Ascending aorta (tissue), 2 donors: ENCODE data around the gene FRMPD4. TPM values are rescaled to one million over a fixed set of nuclear protein-coding genes. Genes with fewer than 3 reads are reported as not detected.

ENCODE experiments used
- DNase-seq, 2 donors: peaks; one replicate each; pipeline ENCODE4 v3.0.0-alpha.2; 2019; ENCODE audit warnings: low spot score in 2 of 2
- H3K27ac ChIP-seq, 2 donors: fragments of 200-600 bp; sonication (generic); one replicate each; pipeline ENCODE4 v1.5.1; 2016 to 2017; ENCODE audit warnings: mild to moderate bottlenecking in 1 of 2
- H3K27me3 ChIP-seq: fragments of 200-600 bp; sonication (generic); one replicate; pipeline ENCODE4 v1.5.1; 2017
- H3K36me3 ChIP-seq, 2 donors: fragments of 200-600 bp; sonication (generic); one replicate each; pipeline ENCODE4 v1.5.1; 2016
- H3K4me1 ChIP-seq, 2 donors: fragments of 200-600 bp; sonication (generic); one replicate each; pipeline ENCODE4 v1.5.1; 2016 to 2017; ENCODE audit warnings: mild to moderate bottlenecking in 1 of 2
- H3K4me3 ChIP-seq, 2 donors: fragments of 200-600 bp; sonication (generic); one replicate each; pipeline ENCODE4 v1.5.1; 2016 to 2017; ENCODE audit warnings: mild to moderate bottlenecking in 1 of 2
- H3K9me3 ChIP-seq, 2 donors: fragments of 200-600 bp; sonication (generic); one replicate each; pipeline ENCODE4 v1.5.1; 2016
- CTCF ChIP-seq, 3 experiments: fragments of 200-600 bp in 2 of 3; fragments of 450-650 bp in 1 of 3; sonication (generic) in 2 of 3; IDR thresholded peaks; one replicate each; pipeline ENCODE4 v1.5.1; 2016 to 2019; ENCODE audit warnings: antibody characterized with exemption in 3 of 3, mild to moderate bottlenecking in 1 of 3, moderate library complexity in 1 of 3
- intact Hi-C: fragments of 100-400 bp; cut with DNase I; formaldehyde crosslinking; loops from one replicate; pipeline ENCODE4 v1.15.1; 2023
- total RNA-seq: library from RNA; depleted of rRNA; stranded (reverse); fragments of >200 nt; gene quantifications from one replicate; pipeline ENCODE4 v1.1.0, GENCODE V29; 2016

Gene FRMPD4
- total RNA-seq, 1 donor from 2014 or later = not detected

GRCh38 chrX:12690646-12691045, 552.4 kb downstream of the FRMPD4 start:
- intact Hi-C loops = no loop called here
- H3K9me3 ChIP-seq = no peaks in the 10 kb centered on the region
- H3K4me1 ChIP-seq = no peaks in the 10 kb centered on the region
- no peaks in the 10 kb centered on the region for H3K27me3 ChIP-seq
- DNase-seq = no peak
- no peak overlapping the region for H3K4me3 ChIP-seq
- no peaks in the 10 kb centered on the region for H3K36me3 ChIP-seq
- H3K27ac ChIP-seq = no peak overlapping the region
- no peak for TF ChIP-seq CTCF (IDR thresholded peaks at IDR 0.05)

- no peak for TF ChIP-seq CTCF (IDR thresholded peaks at IDR 0.05)
- Histone ChIP-seq H3K27ac (no peak overlapping the region), H3K36me3 (no peaks in the 10 kb centered on the region), H3K9me3 (no peaks in the 10 kb centered on the region), H3K27me3 (no peaks in the 10 kb centered on the region), H3K4me1 (no peaks in the 10 kb centered on the region), H3K4me3 (no peak overlapping the region)
- no peak for DNase-seq
- intact Hi-C loops = no loop called here
These were observed 555.5 kb downstream of the FRMPD4 start for GRCh38 chrX:12693754-12694153.

- DNase-seq = no peak
These were observed 562.5 kb downstream of the FRMPD4 start for GRCh38 chrX:12700745-12701144.

GRCh38 chrX:12701628-12702027, 563.4 kb downstream of the FRMPD4 start:
- DNase-seq = no peak
- H3K9me3 ChIP-seq = no peaks in the 10 kb centered on the region
- no peaks in the 10 kb centered on the region for H3K4me1 ChIP-seq
- no peak overlapping the region for H3K27ac ChIP-seq
- intact Hi-C loops = no loop called here
- TF ChIP-seq CTCF (IDR thresholded peaks at IDR 0.05) = peak in 1 of 3 experiments; percentile 10
- no peak overlapping the region for H3K4me3 ChIP-seq
- no peaks in the 10 kb centered on the region for H3K36me3 ChIP-seq
- no peaks in the 10 kb centered on the region for H3K27me3 ChIP-seq

More at GRCh38 chrX:12700745-12701144, 562.5 kb downstream of the FRMPD4 start:
- no peak overlapping the region for H3K27ac ChIP-seq
- H3K4me1 ChIP-seq = no peaks in the 10 kb centered on the region
- intact Hi-C loops = no loop called here
- TF ChIP-seq CTCF (IDR thresholded peaks at IDR 0.05) = no peak
- H3K4me3 ChIP-seq = no peak overlapping the region
- no peaks in the 10 kb centered on the region for H3K36me3 ChIP-seq
- no peaks in the 10 kb centered on the region for H3K9me3 ChIP-seq
- no peaks in the 10 kb centered on the region for H3K27me3 ChIP-seq

GRCh38 chrX:12702509-12703091, 564.3 kb downstream of the FRMPD4 start:
- intact Hi-C loops = no loop called here
- no peaks in the 10 kb centered on the region for H3K36me3 ChIP-seq

More at GRCh38 chrX:12702509-12703091, 564.3 kb downstream of the FRMPD4 start:
- H3K27me3 ChIP-seq = no peaks in the 10 kb centered on the region
- no peaks in the 10 kb centered on the region for H3K4me1 ChIP-seq
- no peak overlapping the region for H3K27ac ChIP-seq
- DNase-seq = no peak
- H3K9me3 ChIP-seq = no peaks in the 10 kb centered on the region
- no peak overlapping the region for H3K4me3 ChIP-seq
- TF ChIP-seq CTCF (IDR thresholded peaks at IDR 0.05) = peak in 1 of 3 experiments; percentile 18
